ENCODE data around the gene CLCA2.

CLCA2 gene, protein sequence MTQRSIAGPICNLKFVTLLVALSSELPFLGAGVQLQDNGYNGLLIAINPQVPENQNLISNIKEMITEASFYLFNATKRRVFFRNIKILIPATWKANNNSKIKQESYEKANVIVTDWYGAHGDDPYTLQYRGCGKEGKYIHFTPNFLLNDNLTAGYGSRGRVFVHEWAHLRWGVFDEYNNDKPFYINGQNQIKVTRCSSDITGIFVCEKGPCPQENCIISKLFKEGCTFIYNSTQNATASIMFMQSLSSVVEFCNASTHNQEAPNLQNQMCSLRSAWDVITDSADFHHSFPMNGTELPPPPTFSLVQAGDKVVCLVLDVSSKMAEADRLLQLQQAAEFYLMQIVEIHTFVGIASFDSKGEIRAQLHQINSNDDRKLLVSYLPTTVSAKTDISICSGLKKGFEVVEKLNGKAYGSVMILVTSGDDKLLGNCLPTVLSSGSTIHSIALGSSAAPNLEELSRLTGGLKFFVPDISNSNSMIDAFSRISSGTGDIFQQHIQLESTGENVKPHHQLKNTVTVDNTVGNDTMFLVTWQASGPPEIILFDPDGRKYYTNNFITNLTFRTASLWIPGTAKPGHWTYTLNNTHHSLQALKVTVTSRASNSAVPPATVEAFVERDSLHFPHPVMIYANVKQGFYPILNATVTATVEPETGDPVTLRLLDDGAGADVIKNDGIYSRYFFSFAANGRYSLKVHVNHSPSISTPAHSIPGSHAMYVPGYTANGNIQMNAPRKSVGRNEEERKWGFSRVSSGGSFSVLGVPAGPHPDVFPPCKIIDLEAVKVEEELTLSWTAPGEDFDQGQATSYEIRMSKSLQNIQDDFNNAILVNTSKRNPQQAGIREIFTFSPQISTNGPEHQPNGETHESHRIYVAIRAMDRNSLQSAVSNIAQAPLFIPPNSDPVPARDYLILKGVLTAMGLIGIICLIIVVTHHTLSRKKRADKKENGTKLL

DNA sequence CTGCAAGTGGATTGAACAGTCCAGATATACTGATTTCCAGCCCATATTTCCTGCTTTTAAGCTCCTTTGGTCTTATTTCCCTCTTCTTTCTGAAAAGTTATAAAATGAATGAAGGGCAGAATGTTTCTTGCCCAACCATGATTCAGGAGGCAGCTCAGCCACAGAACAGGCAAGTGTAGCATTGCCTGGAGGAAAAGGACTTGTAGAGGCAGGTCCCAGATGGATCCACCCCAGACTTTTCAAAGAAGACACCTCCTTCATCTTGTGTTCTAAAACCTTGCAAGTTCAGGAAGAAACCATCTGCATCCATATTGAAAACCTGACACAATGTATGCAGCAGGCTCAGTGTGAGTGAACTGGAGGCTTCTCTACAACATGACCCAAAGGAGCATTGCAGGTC, at the start of gene CLCA2:
Gene CLCA2 (plus strand): TSS at position 299 of the 400 bp plus-strand sequence. CDS start 77 bp downstream, at position 376.
- no peak for DNase-seq

DNA sequence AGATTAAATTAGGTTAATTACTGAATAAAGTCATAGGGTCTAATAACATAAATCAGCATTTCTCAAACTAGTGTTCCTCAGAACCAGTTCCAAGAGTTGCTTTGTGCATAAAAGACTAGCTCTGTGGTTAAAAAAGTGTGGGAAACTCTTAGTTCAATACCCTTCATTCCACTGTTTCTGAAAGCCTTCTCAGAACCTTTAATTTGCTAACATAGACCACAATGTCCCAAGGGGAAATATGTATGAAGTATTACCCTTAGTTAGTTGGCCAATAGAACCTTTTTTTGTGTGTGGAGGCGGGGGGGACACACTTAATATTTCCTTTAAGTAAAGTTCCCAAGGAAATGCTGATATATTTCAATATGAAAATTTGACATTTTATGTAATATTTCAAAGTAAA, 48.3 kb upstream of the CLCA2 start:
- no peak for DNase-seq

DNA sequence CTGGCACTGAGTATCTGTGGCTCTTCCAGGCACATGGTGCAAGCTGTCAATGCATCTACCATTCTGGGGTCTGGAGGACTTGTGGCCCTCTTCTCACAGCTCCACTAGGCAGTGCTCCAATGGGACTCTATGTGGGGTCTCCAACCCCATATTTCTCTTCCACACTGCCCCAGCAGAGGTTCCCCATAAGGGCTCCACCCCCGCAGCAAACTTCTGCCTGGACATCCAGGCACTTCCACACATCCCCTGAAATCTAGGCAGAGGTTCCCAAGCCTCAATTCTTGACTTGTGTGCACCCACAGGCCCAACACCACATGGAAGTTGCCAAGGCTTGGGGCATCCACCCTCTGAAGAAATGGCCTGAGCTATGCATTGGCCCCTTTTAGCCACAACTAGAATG, 46.6 kb upstream of the CLCA2 start:
- no peak for DNase-seq

DNA sequence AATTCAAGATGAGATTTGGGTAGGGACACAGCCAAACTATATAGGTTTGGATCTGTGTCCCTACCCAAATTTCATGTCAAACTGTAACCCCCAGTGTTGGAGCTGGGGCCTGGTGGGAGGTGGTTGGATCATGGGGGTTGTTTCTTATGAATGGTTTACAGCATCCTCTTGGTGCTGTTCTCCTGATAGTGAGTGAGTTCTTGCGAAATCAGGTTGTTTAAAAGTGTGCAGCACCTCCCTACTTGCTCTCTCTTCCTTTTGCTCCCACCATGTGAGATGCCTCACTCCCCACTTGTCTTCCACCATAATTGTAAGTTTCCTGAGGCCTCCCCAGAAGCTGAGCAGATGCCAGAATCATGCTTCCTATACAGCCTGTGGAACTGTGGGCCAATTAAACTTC, 45.2 kb upstream of the CLCA2 start:
- DNase-seq = no peak

DNA sequence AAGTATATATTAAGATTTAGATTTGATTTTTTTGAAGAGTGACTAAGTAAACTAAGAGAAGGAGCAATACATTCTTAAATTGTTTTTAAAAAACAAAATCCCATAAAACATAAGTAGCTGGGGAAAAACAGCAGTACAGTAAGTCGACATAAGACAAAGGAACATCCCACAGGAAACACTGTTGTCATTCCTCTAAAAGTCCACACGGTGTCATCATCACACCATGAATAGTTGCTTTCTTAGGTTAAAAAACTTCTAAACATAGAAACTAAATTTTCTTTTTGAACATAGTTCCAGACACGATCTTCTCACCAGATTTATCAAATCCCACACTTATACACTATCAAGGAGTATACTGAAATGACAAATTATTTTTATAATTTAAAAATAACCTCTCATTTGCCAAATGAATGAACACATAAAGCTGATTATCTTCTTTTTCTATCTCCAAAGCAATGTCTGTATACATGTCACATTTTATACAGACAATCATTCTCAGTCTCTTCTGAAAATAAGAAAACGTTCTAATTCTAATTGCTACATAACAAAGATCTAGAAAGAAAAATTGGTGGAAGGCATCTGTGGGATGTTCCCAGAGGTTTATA, 43.6 kb upstream of the CLCA2 start:
- DNase-seq = no peak

DNA sequence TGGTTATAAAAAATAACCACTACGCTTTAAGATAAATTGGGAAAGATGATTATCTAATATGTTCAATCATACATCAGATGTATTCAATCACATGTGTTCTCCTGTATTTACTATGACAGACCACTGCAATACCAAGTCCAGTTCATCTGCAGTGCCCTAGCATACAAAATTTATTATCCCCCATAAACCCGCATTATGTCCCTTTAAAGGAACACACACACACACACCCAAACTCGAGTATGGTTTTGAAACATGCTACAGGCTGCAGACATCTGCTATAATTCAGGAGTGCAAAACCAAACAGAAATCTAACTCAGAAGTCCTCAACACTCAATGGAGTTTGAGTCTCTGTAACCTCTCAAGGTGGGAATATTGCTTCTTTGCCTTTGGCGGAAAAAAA, 42.7 kb upstream of the CLCA2 start:
- DNase-seq = no peak

DNA sequence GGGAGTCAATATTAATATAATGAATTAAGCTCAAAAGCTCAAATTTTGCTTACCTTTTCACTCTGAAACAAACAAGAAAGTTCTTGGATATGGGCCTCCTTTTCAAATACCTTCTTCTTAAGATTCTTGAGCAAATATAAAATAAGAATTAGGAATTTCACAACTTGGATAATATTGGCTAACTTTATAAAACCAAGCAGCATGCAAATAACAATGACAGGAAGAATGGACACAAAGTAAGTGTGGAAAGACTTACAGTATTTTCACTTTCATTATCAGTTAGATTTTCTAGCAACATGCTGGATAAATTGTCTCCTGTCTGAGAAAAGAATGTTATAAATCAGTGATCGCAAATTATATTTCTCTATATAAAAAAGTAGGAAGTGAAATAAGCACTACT, 41.1 kb upstream of the CLCA2 start:
- DNase-seq = no peak

DNA sequence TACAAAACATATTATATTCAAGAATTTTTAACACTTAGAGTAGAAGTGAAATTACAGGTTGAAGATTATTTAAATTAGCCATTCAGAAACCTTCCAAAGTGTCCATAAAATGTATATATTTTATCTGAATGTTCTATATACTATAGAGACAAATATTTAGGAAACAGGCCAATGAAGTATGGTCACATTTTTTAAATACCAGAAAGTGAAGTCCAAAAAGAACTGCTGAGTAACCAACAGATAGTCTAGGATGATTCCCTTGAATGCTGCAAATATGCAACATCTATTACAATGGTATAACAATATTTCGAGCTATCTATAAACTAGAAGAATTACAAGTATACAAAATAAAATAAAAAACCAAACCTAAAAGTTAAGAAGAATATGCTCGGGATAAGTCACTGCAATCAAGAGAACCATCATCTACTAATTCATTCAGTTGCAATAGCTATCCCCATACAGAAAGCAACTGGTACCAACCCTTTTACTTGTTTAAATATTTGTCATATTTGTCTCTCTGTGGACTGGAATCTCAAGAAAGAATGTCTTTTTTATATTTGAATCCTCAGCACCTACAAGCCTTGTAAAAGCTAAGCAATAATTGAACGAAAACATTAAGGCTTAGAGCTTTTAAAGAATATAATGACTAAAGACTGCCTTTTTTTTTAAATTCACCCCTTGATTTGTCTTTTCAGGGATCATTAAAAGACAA, 35.9 kb upstream of the CLCA2 start:
- DNase-seq = no peak

DNA sequence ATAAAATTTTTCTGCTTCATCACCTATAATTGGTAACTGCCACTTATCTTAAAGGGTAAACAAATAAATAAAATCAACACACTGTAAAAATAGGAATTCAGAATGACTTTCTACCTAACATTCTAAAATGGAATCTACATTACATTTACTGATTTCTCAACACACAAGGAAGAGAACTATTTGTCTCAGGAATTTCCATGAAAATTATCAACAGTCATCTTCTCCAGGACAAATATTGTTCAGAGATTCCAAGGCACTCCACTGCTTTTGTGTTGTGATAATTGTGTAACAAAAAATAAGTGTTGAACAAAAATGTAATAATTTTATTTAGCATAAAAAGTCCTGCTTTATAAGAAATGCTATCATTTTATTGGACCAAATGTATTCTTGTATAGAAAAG, 35.2 kb upstream of the CLCA2 start:
- DNase-seq = no peak

DNA sequence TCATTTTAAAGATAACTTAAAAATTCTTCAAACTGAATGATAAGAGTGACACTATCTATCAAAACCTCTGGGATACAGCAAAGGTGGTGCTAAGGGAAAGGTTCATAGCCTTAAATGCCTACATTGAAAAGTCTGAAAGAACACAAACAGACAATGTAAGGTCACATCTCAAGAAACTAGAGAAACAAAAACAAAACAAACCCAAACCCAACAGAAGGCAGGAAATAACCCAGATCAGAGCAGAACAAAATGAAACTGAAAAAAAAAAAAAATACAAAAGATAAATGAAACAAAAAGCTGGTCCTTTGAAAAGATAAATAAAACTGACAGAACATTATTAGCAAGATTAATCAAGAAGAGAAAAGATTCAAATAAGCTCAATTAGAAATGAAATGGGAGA, 34.7 kb upstream of the CLCA2 start:
- DNase-seq = no peak

DNA sequence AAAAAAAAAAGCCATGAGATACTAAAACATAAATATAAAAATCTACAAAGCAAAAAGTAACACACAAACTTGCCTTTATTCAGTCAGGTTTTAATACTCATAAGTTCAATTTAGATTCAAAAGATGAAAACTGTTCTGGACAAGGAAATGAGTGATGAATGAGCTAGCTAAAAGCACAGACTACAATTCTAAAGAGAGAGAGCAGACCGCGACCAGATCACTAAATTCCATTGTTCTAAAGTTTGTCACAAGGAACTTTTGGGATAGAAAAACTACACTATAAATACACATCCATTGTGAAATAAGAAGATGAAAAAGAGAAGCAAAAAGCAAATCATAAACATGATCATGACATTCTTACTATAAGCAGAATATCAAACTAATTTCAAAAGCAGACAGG, 29.6 kb upstream of the CLCA2 start:
- DNase-seq = no peak

DNA sequence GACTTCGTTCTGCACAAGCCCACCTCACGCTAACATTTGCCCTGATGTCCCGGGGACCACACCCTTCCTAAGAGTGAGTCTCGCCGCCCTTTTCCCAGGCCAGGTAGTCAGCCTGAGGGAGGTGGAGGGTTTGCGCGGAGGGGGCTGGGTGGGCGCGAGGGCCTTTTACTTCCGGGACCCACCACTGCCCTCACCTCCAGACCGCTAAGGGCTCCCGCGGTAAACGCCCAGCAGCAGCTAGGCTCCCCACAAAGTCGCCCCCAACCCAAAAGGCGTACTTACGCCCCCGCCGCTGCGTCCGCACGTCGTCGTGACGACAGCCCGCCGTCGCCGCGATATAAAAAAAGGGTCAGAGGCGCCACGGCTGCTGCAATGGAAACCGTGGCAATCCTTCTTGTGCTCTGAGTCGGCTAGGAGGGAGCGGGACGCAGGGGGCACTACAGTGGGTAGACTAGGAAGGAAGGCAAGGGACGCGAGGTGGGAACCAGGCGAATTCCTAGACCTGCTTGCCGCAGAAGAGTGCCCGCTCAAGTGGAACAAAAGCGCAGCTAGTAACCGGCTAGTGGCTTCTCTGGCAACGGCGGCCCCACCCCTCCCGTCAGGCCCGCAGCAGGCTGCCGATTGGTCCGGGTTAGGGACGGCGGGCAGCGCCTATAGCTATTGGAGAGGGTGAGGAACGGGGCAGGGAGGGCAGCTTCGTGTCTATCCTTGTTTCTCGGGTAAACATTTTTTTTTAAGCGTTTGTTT, 28.0 kb upstream of the CLCA2 start, which contains the start of gene ODF2L:
Gene ODF2L (minus strand): TSS at position 573 of the 747 bp plus-strand sequence. CDS start 9,296 bp downstream, outside the sequence.
- DNase-seq = peak; percentile 97

DNA sequence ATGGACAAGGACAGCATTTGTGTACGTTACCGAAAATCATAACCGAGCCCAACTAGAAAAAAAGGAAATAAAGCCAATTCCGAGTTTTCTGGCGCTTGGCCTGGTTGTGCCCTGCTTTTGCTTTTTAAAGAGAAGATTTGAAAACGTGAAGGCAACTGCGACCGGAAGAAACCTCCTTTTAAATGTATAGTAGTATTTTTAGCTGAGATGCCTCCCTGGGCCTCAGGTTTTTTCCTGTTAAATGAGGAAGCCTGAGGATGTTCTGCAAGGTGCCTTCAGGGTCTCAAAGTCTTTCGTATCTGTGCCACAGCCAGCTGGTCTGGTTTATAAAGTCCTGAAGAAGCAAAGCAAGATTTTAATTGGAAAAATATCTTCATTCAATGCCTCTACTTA, 27.5 kb upstream of the CLCA2 start:
- no peak for DNase-seq

DNA sequence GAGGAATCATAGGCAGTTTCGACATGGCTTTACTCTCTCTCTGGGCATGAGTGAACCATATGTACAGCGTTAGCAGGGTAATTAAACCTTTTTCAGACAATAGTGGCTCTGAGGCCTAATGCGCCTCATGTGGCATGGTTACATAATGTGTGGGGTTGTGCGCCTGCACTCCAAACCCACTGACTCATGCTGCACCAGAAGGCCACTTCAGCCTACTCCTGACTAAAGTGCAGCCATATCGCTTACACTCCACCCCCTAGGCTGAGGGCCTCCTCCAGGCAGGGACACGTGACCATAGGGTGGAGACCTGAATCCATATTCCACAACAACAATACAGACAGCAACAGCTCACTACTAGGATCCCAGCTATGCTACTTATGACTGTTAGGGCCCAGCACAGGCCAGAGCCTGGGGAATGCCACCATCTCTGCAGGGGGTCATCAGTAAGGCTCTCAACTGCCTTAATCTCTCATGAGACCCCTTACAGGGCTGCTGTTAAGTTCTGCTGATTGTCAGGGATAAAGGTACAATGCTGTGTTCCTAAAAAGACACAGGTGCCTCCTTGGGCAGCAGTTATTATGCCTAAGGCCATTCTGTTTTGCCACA, 14.5 kb upstream of the CLCA2 start:
- no peak for DNase-seq

DNA sequence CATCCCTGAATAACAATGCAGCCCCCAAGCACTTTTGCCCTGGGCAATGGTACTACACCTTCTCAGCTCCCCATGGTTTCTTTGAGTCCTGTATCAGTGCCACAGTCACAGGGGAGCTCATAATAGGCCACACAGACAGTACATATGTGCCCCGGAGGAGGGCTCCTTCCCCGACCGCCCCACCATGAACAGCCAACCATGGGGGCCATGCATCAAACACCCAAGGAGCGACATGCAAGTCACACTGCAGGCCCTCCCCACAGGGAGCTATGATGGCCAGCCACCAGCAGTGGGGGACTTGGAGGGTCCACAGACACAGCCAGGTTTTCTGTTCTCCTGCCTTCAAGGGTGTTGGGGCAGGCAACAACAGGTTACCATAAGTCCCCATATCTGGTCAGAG, 13.1 kb upstream of the CLCA2 start:
- DNase-seq = no peak

DNA sequence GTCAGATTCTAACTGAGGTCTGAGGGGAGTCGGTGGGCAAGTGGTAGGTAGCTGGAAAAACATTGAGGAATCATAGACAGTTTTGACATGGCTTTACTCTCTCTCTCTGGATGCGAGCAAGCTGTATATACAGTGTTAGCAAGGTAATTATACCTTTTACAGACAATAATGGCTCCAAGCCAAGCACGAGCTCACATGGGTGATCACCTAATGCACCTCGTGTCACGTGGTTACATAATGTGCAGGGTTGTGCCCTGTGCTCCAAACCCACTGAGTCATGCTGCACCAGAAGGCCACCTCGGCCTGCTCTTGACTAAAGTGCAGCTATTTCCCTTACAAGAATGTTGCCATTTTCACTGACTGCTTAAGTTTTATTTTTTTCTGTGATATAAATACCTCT, 7.6 kb upstream of the CLCA2 start:
- DNase-seq = no peak

DNA sequence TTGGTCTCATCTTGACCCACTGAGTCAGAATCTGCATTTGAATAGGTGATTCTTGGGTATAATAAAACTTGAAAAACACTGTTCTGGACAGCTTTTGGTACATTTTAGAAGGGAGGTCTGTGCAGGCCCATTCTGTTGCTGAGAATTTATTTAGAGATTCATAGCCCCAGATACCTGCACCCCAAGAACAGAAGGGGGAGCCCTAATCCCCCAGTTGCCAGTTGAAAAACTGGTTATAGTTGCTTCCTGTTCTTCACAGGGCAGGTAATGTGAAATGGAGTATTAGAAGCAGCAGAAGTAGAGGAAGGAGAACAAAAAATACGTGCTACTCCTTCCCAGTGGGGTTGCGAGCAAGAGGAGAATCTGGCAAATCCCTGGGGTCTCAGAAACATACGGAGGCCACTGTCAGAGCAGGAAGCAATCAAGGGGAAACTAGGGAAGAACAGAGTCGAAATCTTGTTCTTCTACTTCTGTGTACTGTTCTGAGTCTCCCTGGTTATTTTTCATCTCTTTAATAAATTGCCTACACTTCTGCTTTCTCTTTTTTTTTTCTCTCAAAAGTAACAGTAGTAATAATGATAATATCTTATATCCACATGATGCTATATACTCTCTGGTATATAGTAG, 4.6 kb upstream of the CLCA2 start:
- no peak for DNase-seq

DNA sequence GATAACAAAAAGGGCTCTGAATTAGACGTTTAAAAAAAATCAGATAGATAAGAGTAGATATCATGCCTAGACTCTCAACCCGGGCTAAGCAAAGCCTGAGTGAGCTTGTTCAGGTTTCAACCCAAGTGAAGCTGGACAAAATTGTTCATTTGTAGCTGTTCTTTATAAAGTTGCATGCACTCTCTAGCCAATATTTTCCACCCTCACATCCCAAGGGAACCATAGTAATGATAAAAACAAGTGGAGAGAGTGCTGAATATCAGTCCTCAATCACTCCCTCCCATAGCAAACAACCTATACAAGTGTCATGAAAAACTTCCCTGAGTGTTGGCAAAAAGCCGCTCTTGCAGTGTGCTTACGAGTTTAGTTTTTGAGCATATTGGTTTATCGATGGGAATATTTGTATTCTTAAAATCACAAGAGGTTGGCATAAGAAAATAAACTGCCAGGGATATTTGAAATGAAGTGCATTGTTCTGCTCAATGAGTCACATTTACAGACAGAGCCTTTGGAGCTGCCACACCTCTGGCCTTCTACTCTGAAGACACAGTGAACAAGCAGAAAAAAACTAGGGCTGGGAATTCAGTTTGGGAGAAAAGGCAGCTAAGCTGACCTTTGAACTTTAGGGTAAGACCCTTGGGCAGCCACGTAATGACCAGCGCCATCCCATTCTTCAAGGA, 2.2 kb upstream of the CLCA2 start:
- DNase-seq = no peak

DNA sequence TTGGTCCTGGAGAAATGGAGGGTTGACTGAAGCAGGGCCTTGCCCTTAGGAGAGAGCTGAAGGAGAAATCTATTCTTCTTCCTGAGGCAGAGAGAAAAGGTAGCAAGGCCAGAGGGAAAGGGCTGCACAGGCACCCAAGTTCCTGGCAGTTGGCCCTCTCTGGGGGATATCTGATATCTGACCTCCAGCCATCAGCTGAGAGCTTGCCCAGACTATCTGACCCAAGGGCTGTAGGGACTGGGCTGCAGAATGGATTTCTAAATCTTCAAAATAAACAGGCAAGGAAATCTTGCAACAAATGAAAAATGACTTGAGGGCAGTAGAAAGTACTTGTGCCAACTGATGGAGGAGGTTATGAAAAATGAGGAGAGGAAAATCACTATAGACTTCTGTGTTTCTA, 498 bp upstream of the CLCA2 start:
- DNase-seq = no peak

DNA sequence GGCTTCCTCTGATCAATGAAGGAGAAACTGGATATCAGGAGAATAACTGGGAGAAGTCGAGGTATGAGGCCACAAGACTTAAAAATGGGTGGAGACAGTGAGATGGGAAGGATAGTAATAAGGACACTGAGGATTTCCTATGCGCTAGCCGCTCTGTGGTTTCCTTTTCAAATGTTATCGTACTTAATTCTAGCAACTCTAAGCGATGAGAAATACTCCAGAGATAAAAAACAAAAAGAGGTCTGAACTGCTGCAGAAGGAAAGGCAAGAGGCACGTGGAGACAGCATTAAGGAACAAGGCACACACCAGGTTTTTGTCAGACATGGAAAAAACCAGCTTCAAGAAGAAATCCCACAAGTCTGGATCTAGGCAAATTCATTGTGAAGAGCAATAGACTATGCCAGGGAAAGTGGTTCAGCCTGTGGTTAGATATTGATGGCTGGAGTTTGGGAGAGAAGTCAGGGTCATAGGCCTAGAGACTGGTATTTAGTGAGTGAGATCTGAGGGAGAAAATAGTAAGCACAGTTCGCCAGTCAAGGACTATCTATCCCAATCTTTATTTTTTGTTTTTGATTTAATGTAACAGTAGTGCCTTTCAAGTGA, 5.3 kb downstream of the CLCA2 start:
- no peak for DNase-seq

Data from activated effector memory CD4-positive, alpha-beta T cell treated with anti-CD3 and anti-CD28 coated beads, Interleukin-2, amount 50 U/mL, for 16 hours (primary cell).